NCI-H446 (cell line): ENCODE results near the gene DOK5.

Experiments
- DNase-seq, 2 experiments: peaks; one replicate each; lab custom pipeline; 2025; lab: John Stamatoyannopoulos, UW

DOK5 gene

GRCh38 chr20:54514028-54514607, 38.7 kb downstream of the DOK5 start:
- DNase-seq = no peak

DNA sequence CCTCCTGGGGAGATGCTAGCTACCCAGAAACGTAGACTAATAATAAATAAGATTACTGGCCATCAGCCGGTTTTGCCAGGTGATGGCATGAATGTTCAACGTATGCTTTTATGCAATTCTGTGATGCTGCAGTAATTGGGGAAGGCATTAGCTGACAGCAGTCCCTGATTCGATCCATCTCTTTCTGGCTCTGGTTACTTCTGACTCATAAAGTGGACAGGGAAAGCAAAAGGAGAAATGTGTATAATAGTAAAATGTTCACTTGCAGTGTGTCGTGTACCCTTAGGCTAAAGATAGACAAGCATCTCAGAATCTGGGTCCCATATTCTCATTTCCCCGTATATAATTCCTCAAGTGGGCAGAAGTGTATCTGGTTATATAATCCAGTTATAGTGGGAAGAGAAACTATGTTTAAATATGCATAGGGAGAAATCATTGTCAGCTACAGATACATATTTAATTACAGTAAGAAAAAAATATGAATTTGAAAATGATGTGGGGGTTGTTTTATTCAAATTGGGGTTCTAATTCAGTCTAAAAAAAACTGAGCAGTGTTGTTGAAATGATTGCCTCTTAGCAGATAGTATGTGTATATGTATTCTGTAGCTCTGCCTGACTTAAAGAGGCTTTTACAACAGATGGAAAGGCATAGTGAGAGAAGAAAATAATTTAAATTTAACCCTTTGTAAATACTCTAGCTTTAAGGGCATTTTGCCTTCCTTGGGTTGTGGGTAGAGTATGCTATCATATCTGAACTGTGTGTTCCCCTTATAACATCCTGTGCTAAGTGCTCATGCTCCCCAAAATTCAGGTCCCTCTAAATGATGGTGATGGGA, 40.6 kb downstream of the DOK5 start:
- DNase-seq = no peak

- DNase-seq = no peak
Observed at GRCh38 chr20:54517241-54517975, 42.0 kb downstream of the DOK5 start.

GRCh38 chr20:54524849-54525248, 49.5 kb downstream of the DOK5 start:
- no peak for DNase-seq

- DNase-seq = no peak
Observed at GRCh38 chr20:54525916-54526590, 50.7 kb downstream of the DOK5 start.

DNA sequence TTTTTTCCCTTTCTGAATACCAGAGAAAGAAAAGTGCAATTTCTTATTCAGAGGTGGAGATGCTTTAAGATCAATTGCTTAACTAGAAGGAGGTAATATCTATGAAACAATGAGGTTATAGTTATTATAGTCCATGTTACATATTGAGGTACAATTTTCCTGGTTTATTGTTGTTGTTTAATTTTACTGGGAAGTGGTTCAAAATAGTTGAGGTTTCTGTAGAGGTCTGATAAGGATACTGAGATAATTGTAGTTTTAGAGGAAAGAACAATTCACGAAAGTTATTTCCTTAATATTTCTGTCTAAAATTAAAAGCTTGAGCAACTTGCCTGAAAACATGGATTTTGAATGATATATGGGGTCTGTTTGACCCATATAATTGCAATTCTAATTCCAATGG, 51.4 kb downstream of the DOK5 start:
- DNase-seq = no peak

- DNase-seq = no peak
Observed at GRCh38 chr20:54532573-54532972, 57.2 kb downstream of the DOK5 start.

GRCh38 chr20:54534101-54534500, 58.7 kb downstream of the DOK5 start:
- DNase-seq = no peak

DNA sequence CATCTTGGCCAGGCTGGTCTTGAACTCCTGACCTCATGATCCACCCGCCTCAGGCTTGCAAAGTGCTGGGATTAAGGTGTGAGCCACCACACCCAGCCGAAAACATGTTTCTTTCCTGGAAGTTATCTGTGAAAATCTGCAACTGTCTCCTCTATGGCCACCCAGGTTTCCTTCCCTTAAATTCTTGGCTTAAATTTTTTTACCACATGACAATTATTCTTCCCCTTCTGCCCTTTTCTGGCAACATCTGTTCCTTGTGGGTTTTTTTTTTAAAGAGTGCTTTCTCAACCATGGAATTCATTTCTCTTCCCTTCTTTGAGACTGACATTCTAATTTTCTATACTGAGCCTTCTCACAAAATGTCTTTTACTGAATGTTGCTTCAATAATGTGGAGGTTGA, 59.6 kb downstream of the DOK5 start:
- DNase-seq = no peak

DNA sequence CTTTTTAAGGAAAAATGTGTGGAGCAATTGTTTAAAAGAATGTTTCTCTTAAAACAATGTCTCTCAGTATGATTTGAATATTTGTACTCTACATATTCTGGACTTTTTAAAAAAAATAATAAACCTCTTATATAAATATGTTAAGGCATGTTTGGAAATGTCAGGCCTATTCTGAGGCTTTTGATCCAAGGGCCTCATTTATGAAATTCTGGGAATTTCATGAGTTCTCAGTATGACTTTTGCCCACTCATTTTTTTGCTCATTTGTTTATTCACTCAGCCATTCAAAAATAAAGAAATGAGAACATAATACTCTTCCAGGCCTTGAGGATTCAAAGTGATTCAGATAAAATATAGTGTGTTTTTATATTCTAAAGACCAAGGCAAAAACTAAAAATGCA, 60.4 kb downstream of the DOK5 start:
- no peak for DNase-seq

- DNase-seq = no peak
Observed at GRCh38 chr20:54539521-54540046, 64.2 kb downstream of the DOK5 start.

GRCh38 chr20:54543369-54543768, 68.0 kb downstream of the DOK5 start:
- no peak for DNase-seq

DNA sequence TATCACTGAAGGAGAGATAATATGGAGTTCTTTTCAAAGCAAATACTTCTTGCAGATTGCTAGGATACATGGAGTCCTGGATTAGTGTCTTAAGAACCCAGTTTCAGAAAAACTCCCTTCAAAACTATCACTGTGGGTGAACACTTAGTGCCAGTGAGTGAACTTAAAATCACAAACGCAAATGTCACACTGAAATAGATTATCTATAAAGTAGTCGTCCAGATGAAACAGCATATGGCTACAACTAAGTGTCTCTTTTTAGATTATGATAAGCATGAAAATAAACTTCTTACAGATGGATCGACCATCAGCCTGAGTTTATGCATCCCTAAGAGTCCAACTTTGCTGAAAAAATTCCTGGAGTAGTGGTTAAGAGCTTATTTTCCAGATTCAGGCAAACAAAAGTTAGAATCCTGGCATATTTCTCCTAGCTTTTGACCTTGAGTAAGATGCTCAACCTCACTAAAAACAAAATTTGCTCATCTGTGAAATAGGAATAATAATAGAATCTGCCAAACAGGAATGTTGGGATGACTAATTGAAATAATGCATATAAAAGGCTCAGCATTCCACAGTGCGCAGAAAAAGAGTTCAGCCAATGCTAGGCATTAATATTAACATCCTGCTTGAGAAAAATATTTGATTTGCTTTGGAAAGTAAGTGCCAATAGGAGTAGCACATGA, 70.4 kb downstream of the DOK5 start:
- no peak for DNase-seq

DNA sequence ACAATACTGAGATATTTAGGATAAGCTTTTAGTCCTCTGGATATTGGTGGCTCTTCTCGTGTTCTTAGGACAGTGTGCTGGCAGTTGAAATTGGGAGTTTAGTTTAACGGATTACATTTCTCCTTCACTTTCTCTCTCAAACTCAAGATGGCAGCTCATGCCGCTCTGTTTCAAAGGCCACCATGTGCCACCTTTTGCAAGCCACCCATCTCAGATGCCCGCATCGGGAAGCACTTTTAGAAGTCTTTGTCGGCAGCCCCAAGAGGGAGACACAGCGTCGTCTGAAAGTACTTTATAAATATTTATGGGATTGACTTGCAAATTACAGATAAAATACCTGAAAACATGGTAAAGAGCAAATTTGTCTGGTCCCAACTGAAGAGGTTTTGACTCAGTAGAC, 73.5 kb downstream of the DOK5 start:
- no peak for DNase-seq

- no peak for DNase-seq
Observed at GRCh38 chr20:54549658-54550326, 74.4 kb downstream of the DOK5 start.

DNA sequence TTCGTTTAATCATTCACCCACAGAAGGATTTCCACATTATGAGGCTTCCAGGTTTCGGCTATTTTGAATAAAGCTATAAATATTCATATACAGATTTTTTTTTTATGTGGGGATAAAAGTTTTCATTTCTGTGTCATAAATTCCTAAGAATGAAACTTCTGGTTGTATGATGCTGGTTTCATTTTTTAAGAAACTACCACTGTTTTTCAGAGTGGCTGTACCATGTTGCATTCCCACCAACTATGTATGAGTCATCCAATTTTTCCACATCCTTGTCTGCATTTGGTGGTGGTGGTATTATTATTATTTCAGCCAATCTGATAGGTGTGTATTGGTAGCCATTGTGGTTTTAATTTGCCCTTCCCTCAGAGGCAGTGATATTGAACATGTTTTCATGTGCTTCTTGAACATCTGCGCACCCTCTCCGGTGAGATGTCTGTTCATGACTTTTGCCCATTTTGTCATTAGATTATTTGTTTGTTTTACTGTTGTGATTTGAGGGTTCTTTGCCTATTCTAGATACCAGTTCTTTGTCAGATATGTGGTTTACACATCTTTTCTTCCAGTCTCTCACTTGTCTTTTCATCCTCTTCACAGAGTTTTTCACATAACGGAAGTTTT, 75.5 kb downstream of the DOK5 start:
- DNase-seq = no peak

DNA sequence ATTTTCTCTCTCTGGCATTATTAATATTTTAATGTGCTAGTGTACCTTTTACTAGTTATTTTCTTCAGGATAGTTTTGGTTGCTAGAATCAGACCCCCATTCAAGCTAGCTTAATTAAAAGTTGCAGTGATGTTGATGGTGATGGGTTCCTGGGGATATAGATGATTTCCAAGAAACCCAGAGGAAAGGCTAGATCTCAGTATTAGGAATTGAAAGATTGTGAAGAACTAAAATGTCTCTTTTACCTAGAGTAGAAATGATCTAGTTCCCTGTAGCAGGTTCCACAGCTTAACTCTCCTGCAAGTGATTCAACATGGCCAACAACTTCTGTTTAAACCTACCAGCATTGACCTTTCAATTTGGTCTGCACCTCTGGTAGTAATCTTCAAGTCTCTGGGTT, 78.6 kb downstream of the DOK5 start:
- no peak for DNase-seq

- DNase-seq = no peak
Observed at GRCh38 chr20:54555150-54555549, 79.8 kb downstream of the DOK5 start.

GRCh38 chr20:54556406-54556805, 81.0 kb downstream of the DOK5 start:
- DNase-seq = no peak

GRCh38 chr20:54557806-54558590, 82.6 kb downstream of the DOK5 start:
- no peak for DNase-seq
